HL-60 (cell line): ENCODE results near the gene DHX15.

Source experiments
- GABPA ChIP-seq: IDR thresholded peaks from 2 replicates; pipeline ENCODE4 v1.6.1; 2012; ENCODE audit warnings: low read depth
- POLR2AphosphoS5 ChIP-seq: IDR thresholded peaks from 2 replicates; pipeline ENCODE4 v1.6.1; 2012; ENCODE audit warnings: low read depth
- REST ChIP-seq: IDR thresholded peaks from 2 replicates; pipeline ENCODE4 v1.6.1; 2012; ENCODE audit warnings: low read depth; ENCODE audit not compliant: insufficient replicate concordance
- SPI1 ChIP-seq: IDR thresholded peaks from 2 replicates; pipeline ENCODE4 v1.6.1; 2012; ENCODE audit warnings: low read depth, mild to moderate bottlenecking, borderline replicate concordance
- TF ChIP-seq, protein P1 (sequence below): IDR thresholded peaks from one replicate; pipeline ENCODE4 v1.5.1; 2011; ENCODE audit warnings: low read length, control low read depth, inconsistent platforms; ENCODE audit not compliant: insufficient read depth

DNA sequence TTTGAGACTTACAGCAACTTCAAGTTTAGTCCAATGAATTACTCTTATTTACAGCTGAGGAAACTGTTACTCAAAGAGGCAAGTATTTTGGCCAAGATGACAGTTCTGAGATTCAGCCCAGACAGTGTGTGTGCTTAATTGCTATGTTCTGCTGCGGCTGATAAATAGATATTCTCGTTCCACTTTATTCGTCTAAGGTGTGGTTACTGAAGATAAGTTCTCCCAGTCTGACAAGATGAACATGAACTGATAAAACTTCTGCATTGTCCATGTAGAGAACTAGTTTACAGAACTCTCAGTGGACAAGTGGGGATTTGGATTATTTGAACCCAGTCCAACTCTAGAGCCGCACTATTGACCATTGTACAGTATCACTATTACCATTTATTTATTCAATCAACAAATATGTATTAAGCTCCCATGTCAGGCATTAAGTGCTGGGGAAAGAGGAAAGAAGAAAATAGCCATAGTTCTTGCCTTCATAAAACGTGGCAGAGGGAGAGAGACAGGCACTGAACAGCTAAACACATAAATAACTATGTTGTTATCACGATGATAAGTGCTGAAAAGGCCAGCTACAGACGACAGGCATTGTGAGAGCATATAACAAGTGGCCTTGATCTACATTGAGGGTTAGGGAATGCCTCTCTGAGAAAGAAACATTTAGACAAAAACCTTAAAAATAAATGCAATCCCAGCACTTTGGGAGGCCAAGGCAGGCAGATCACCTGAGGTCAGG lies 4.0 kb upstream of the DHX15 start:
- TF ChIP-seq, protein P1, sequence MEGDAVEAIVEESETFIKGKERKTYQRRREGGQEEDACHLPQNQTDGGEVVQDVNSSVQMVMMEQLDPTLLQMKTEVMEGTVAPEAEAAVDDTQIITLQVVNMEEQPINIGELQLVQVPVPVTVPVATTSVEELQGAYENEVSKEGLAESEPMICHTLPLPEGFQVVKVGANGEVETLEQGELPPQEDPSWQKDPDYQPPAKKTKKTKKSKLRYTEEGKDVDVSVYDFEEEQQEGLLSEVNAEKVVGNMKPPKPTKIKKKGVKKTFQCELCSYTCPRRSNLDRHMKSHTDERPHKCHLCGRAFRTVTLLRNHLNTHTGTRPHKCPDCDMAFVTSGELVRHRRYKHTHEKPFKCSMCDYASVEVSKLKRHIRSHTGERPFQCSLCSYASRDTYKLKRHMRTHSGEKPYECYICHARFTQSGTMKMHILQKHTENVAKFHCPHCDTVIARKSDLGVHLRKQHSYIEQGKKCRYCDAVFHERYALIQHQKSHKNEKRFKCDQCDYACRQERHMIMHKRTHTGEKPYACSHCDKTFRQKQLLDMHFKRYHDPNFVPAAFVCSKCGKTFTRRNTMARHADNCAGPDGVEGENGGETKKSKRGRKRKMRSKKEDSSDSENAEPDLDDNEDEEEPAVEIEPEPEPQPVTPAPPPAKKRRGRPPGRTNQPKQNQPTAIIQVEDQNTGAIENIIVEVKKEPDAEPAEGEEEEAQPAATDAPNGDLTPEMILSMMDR: no peak
- TF ChIP-seq REST (no peak), SPI1 (no peak), POLR2AphosphoS5 (no peak), GABPA (no peak)
